Tibial nerve (tissue), 3 donors: ENCODE data around the gene H2AZ2.
A peak's percentile ranks its signal among the peaks of the same experiment; 100 is the strongest.

ENCODE experiments used
- POLR2A ChIP-seq, 2 donors: fragments of 450-650 bp; IDR thresholded peaks; one replicate each; pipeline ENCODE4 v1.6.1; 2017; ENCODE audit warnings: antibody characterized with exemption in 2 of 2, mild to moderate bottlenecking in 2 of 2, moderate library complexity in 2 of 2
- TF ChIP-seq, protein P1 (sequence below), 5 experiments: fragments of 200-600 bp in 3 of 5; fragments of 450-650 bp in 2 of 5; sonication (generic) in 3 of 5; IDR thresholded peaks; one replicate each; pipeline ENCODE4 v1.5.1; 2016 to 2019; ENCODE audit warnings: antibody characterized with exemption in 5 of 5, mild to moderate bottlenecking in 3 of 5, moderate library complexity in 2 of 5

GRCh38 chr7:44847920-44848634, at the start of gene H2AZ2:
- TF ChIP-seq, protein P1, sequence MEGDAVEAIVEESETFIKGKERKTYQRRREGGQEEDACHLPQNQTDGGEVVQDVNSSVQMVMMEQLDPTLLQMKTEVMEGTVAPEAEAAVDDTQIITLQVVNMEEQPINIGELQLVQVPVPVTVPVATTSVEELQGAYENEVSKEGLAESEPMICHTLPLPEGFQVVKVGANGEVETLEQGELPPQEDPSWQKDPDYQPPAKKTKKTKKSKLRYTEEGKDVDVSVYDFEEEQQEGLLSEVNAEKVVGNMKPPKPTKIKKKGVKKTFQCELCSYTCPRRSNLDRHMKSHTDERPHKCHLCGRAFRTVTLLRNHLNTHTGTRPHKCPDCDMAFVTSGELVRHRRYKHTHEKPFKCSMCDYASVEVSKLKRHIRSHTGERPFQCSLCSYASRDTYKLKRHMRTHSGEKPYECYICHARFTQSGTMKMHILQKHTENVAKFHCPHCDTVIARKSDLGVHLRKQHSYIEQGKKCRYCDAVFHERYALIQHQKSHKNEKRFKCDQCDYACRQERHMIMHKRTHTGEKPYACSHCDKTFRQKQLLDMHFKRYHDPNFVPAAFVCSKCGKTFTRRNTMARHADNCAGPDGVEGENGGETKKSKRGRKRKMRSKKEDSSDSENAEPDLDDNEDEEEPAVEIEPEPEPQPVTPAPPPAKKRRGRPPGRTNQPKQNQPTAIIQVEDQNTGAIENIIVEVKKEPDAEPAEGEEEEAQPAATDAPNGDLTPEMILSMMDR (IDR thresholded peaks at IDR 0.05), result peak in 2 of 5 experiments; percentile 63 to 83
- TF ChIP-seq POLR2A (IDR thresholded peaks at IDR 0.05), result peak; percentile 89 to 97
